ENCODE results near the gene USP36. TPM values are rescaled to one million over a fixed set of nuclear protein-coding genes. Genes with fewer than 3 reads are reported as not detected.
A peak's percentile ranks its signal among the peaks of the same experiment; 100 is the strongest.

USP36 gene
- total RNA-seq, 3 donors from 2014 or later: 50.2 to 58.8 (median 55.4) TPM

GRCh38 chr17:78747488-78747887 is 93.1 kb downstream of the USP36 start:
- peak overlapping the region; percentile 68 to 86 for H3K27ac ChIP-seq
- H3K27me3 ChIP-seq: no peaks in the 10 kb centered on the region
- no peaks in the 10 kb centered on the region for H3K9me3 ChIP-seq
- intact Hi-C loops (cut with DNase I; ENCODE audit: low total_unique reads): no loop called here
- no peaks in the 10 kb centered on the region for H3K4me1 ChIP-seq
- H3K36me3 ChIP-seq: no peaks in the 10 kb centered on the region
- TF ChIP-seq POLR2AphosphoS5 (IDR thresholded peaks at IDR 0.05) (no peak), POLR2A (IDR thresholded peaks at IDR 0.05) (no peak)
- no peak for DNase-seq (ENCODE audit: low spot score in 2 of 2)
- H3K4me3 ChIP-seq: no peak overlapping the region

DNA sequence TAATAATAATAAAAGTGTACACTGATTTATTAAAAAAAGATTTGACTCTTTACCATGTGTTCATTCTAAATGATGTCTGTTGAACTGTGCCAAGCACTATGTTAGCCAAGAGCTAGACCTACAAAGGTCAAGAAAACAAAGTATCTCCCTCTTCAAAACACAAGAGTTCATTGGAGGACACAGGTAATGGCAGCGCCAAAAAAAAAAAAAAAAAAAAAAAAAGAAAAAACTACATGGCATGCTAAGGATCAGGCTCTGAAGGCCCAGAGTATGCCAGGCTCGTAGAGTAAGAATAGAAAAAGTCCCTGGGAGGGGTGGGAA is 93.7 kb downstream of the USP36 start:
- H3K4me1 ChIP-seq: no peaks in the 10 kb centered on the region
- no peak for DNase-seq (ENCODE audit: low spot score in 2 of 2)
- TF ChIP-seq, protein P1, sequence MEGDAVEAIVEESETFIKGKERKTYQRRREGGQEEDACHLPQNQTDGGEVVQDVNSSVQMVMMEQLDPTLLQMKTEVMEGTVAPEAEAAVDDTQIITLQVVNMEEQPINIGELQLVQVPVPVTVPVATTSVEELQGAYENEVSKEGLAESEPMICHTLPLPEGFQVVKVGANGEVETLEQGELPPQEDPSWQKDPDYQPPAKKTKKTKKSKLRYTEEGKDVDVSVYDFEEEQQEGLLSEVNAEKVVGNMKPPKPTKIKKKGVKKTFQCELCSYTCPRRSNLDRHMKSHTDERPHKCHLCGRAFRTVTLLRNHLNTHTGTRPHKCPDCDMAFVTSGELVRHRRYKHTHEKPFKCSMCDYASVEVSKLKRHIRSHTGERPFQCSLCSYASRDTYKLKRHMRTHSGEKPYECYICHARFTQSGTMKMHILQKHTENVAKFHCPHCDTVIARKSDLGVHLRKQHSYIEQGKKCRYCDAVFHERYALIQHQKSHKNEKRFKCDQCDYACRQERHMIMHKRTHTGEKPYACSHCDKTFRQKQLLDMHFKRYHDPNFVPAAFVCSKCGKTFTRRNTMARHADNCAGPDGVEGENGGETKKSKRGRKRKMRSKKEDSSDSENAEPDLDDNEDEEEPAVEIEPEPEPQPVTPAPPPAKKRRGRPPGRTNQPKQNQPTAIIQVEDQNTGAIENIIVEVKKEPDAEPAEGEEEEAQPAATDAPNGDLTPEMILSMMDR (IDR thresholded peaks at IDR 0.05): no peak
- TF ChIP-seq POLR2AphosphoS5 (IDR thresholded peaks at IDR 0.05) (no peak), POLR2A (IDR thresholded peaks at IDR 0.05) (no peak)
- no peaks in the 10 kb centered on the region for H3K9me3 ChIP-seq
- peak overlapping the region; percentile 68 to 86 for H3K27ac ChIP-seq
- no peak overlapping the region for H3K4me3 ChIP-seq
- H3K27me3 ChIP-seq: no peaks in the 10 kb centered on the region
- intact Hi-C loops (cut with DNase I; ENCODE audit: low total_unique reads): no loop called here
- H3K36me3 ChIP-seq: no peaks in the 10 kb centered on the region

- Histone ChIP-seq H3K27ac (peak overlapping the region; percentile 13 to 33), H3K4me1 (no peaks in the 10 kb centered on the region), H3K9me3 (no peaks in the 10 kb centered on the region), H3K27me3 (no peaks in the 10 kb centered on the region), H3K4me3 (no peak overlapping the region), H3K36me3 (no peaks in the 10 kb centered on the region)
- DNase-seq (ENCODE audit: low spot score in 2 of 2): no peak
- intact Hi-C loops (cut with DNase I; ENCODE audit: low total_unique reads): no loop called here
- TF ChIP-seq POLR2A (IDR thresholded peaks at IDR 0.05) (no peak), POLR2AphosphoS5 (IDR thresholded peaks at IDR 0.05) (no peak)
- TF ChIP-seq, protein P1 (IDR thresholded peaks at IDR 0.05): no peak
These were observed 94.2 kb downstream of the USP36 start for GRCh38 chr17:78746263-78746948.

Other genes starting within 250 kb of the USP36 start
- gene CYTH1, start 58.5 kb downstream of the USP36 start, total RNA-seq: 10 to 100 TPM; 49.5 to 64.8 (median 50.7) TPM
- gene CEP295NL, start 62.4 kb upstream of the USP36 start, total RNA-seq: 1 to 10 TPM; 1.8 to 7.2 (median 2.6) TPM
- 100 to 1,000 TPM in 2 of 3 donors, 10 to 100 TPM in 1; 72.0 to 344 (median 112) TPM for gene TIMP2, start 84.6 kb upstream of the USP36 start, total RNA-seq
- gene LGALS3BP, start 139.1 kb upstream of the USP36 start, total RNA-seq: 100 to 1,000 TPM; 192 to 532 (median 206) TPM
- gene CANT1, start 168.9 kb upstream of the USP36 start, total RNA-seq: 10 to 100 TPM; 26.1 to 48.1 (median 41.0) TPM
- 100 to 1,000 TPM in 1 of 3 donors, 10 to 100 TPM in 2; 54.0 to 326 (median 61.9) TPM for gene C1QTNF1, start 183.4 kb upstream of the USP36 start, total RNA-seq
- gene ENGASE, start 234.0 kb upstream of the USP36 start, total RNA-seq: 10 to 100 TPM; 27.4 to 35.0 (median 31.5) TPM

Data from breast epithelium (tissue), 4 donors.